Tibial nerve (tissue), 4 donors: Measurements from ENCODE around the gene RASGRF1. TPM values are rescaled to one million over a fixed set of nuclear protein-coding genes. Genes with fewer than 3 reads are reported as not detected.

ENCODE experiments used
- DNase-seq, 2 donors: peaks; one replicate each; pipeline ENCODE4 v3.0.0-alpha.2; 2019; ENCODE audit warnings: low spot score in 2 of 2
- H3K27ac ChIP-seq, 4 donors: fragments of 200-600 bp; sonication (generic) in 3 of 4; one replicate each; pipeline ENCODE4 v1.5.1; 2017 to 2019; ENCODE audit warnings: mild to moderate bottlenecking in 1 of 4
- H3K27me3 ChIP-seq, 2 donors: fragments of 200-600 bp; sonication (generic) in 1 of 2; one replicate each; pipeline versions ENCODE4 v1.5.1 to v1.6.0; 2017 to 2019
- H3K36me3 ChIP-seq, 3 donors: fragments of 200-600 bp; sonication (generic); one replicate each; pipeline ENCODE4 v1.5.1; 2018 to 2019
- H3K4me1 ChIP-seq, 4 donors: fragments of 200-600 bp; sonication (generic) in 3 of 4; one replicate each; pipeline ENCODE4 v1.5.1; 2017 to 2019
- H3K4me3 ChIP-seq, 4 donors: fragments of 200-600 bp; sonication (generic) in 3 of 4; one replicate each; pipeline ENCODE4 v1.5.1; 2017 to 2019; ENCODE audit warnings: mild to moderate bottlenecking in 1 of 4, moderate library complexity in 1 of 4
- H3K9me3 ChIP-seq, 4 donors: fragments of 200-600 bp; sonication (generic) in 3 of 4; one replicate each; pipeline ENCODE4 v1.5.1; 2017 to 2019
- CTCF ChIP-seq, 5 experiments: fragments of 200-600 bp in 3 of 5; fragments of 450-650 bp in 2 of 5; sonication (generic) in 3 of 5; IDR thresholded peaks; one replicate each; pipeline ENCODE4 v1.5.1; 2016 to 2019; ENCODE audit warnings: antibody characterized with exemption in 5 of 5, mild to moderate bottlenecking in 3 of 5, moderate library complexity in 2 of 5
- EP300 ChIP-seq, 2 donors: sonication (generic); formaldehyde crosslinking; IDR thresholded peaks; one replicate each; pipeline ENCODE4 v1.6.1; 2017; ENCODE audit warnings: antibody characterized with exemption in 2 of 2, mild to moderate bottlenecking in 1 of 2
- POLR2A ChIP-seq, 2 donors: fragments of 450-650 bp; IDR thresholded peaks; one replicate each; pipeline ENCODE4 v1.6.1; 2017; ENCODE audit warnings: antibody characterized with exemption in 2 of 2, mild to moderate bottlenecking in 2 of 2, moderate library complexity in 2 of 2
- WGBS, 2 donors: methylation state at CpG; one replicate each; pipeline ENCODE4 v1.1.5; 2018; 5-methylcytosine and 5-hydroxymethylcytosine counted together
- total RNA-seq, 4 donors: library from RNA; depleted of rRNA; stranded (reverse); fragments of >200 nt; gene quantifications; one replicate each; pipeline ENCODE4 v1.1.0, GENCODE V29; 2016

RASGRF1 gene
- total RNA-seq, 4 donors from 2014 or later, result 0.30 to 0.98 (median 0.65) TPM

- no peaks in the 10 kb centered on the region for H3K9me3 ChIP-seq
- no peak overlapping the region for H3K4me3 ChIP-seq
- H3K4me1 ChIP-seq, result peaks cover 0 to 14% (median 8%) of the 10 kb centered on the region in 4 donors
- peak in 1 of 2 donors; percentile 68 for DNase-seq
- H3K27ac ChIP-seq, result no peak overlapping the region
- no peaks in the 10 kb centered on the region for H3K27me3 ChIP-seq
- TF ChIP-seq CTCF (IDR thresholded peaks at IDR 0.05) (peak in 2 of 5 experiments; percentile 22 to 28), EP300 (IDR thresholded peaks at IDR 0.05) (no peak)
- 65 to 69% methylated on average over 3 of the region's 3 CpGs for WGBS, 2 donors
- H3K36me3 ChIP-seq, result no peaks in the 10 kb centered on the region
These were observed 83.5 kb downstream of the RASGRF1 start for GRCh38 chr15:79007066-79007465.

GRCh38 chr15:79006071-79006470 is 84.5 kb downstream of the RASGRF1 start:
- WGBS, 2 donors, result 93 to 94% methylated on average over 16 of the region's 16 CpGs
- no peaks in the 10 kb centered on the region for H3K27me3 ChIP-seq
- no peak for TF ChIP-seq CTCF (IDR thresholded peaks at IDR 0.05)
- TF ChIP-seq EP300 (IDR thresholded peaks at IDR 0.05), result no peak
- no peak for TF ChIP-seq POLR2A (IDR thresholded peaks at IDR 0.05)
- H3K4me1 ChIP-seq, result peaks cover 0 to 14% (median 8%) of the 10 kb centered on the region in 4 donors
- H3K4me3 ChIP-seq, result no peak overlapping the region
- no peak overlapping the region for H3K27ac ChIP-seq
- no peaks in the 10 kb centered on the region for H3K9me3 ChIP-seq
- H3K36me3 ChIP-seq, result no peaks in the 10 kb centered on the region
- no peak for DNase-seq

- no peak for TF ChIP-seq CTCF (IDR thresholded peaks at IDR 0.05)
- no peak for TF ChIP-seq EP300 (IDR thresholded peaks at IDR 0.05)
- TF ChIP-seq POLR2A (IDR thresholded peaks at IDR 0.05), result no peak
- Histone ChIP-seq H3K4me1 (peaks cover 0 to 14% (median 8%) of the 10 kb centered on the region in 4 donors), H3K36me3 (no peaks in the 10 kb centered on the region), H3K4me3 (no peak overlapping the region), H3K27me3 (no peaks in the 10 kb centered on the region), H3K27ac (peak overlapping the region in 1 of 4 donors; percentile 47), H3K9me3 (no peaks in the 10 kb centered on the region)
- no peak for DNase-seq
- WGBS, 2 donors, result 23 to 24% methylated on average over 6 of the region's 6 CpGs
These were observed 86.2 kb downstream of the RASGRF1 start for GRCh38 chr15:79004336-79004735.

GRCh38 chr15:79003896-79004295 is 86.7 kb downstream of the RASGRF1 start:
- Histone ChIP-seq H3K4me1 (peaks cover 0 to 14% (median 8%) of the 10 kb centered on the region in 4 donors), H3K27me3 (no peaks in the 10 kb centered on the region), H3K36me3 (no peaks in the 10 kb centered on the region), H3K9me3 (no peaks in the 10 kb centered on the region), H3K4me3 (no peak overlapping the region), H3K27ac (peak overlapping the region in 1 of 4 donors; percentile 47)
- TF ChIP-seq EP300 (IDR thresholded peaks at IDR 0.05), result no peak
- TF ChIP-seq POLR2A (IDR thresholded peaks at IDR 0.05), result no peak
- no peak for TF ChIP-seq CTCF (IDR thresholded peaks at IDR 0.05)
- 68 to 71% methylated on average over 20 to 24 of the region's 24 CpGs for WGBS, 2 donors
- DNase-seq, result no peak

GRCh38 chr15:79003301-79003700 is 87.3 kb downstream of the RASGRF1 start:
- Histone ChIP-seq H3K4me1 (peaks cover 0 to 17% (median 8%) of the 10 kb centered on the region in 4 donors), H3K27ac (no peak overlapping the region), H3K27me3 (no peaks in the 10 kb centered on the region), H3K4me3 (no peak overlapping the region), H3K36me3 (no peaks in the 10 kb centered on the region), H3K9me3 (no peaks in the 10 kb centered on the region)
- WGBS, 2 donors, result 89 to 90% methylated on average over 4 to 9 of the region's 9 CpGs
- DNase-seq, result no peak
- TF ChIP-seq POLR2A (IDR thresholded peaks at IDR 0.05) (no peak), EP300 (IDR thresholded peaks at IDR 0.05) (no peak), CTCF (IDR thresholded peaks at IDR 0.05) (no peak)
